Measurements from ENCODE around the gene ST6GAL2.

Gene ST6GAL2

DNA sequence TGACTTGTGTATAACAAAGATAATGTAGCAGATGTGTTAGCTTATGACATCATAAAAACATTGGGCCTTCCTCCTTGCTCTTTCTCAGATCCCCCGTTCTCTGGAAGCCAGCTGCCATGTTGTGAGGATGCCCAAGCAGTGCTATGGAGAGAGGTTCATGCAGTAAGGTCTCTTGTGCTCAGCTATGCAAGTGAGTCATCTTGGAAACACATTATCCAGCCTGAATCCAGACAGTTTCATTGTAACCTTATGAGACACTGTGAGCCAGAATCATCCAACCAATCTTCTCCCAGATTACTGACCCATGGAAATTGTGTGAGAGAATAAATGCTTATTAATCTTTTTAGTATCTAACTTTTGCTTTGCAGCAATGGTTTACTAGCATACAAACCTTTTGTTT lies 60.8 kb downstream of the ST6GAL2 start:
- DNase-seq: no peak

- DNase-seq: peak; percentile 3
Measured at GRCh38 chr2:106816974-106817373, 69.0 kb downstream of the ST6GAL2 start.

- DNase-seq: no peak
Measured at GRCh38 chr2:106812841-106813240, 73.1 kb downstream of the ST6GAL2 start.

- DNase-seq: no peak
Measured at GRCh38 chr2:106812383-106812782, 73.6 kb downstream of the ST6GAL2 start.

DNA sequence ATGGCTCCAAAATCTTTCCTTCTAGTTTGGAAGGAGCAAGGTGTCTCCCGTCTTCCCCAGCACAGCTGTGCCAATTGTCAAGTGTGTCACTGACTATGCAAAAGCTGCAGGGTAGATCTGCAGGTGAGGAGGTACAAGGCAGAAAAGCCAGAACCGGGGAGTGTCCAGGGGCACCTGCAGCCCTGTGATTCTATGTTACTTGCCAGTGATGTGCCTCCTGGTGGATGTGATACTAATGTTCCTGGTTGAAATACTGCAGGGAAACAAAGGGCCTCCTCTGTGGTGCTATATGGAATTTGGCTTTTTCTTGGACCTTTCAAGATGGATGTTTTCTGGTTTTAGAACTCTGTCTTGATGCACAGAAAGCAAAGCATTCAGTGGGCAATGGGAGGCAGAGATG lies 80.3 kb downstream of the ST6GAL2 start:
- DNase-seq: no peak

- no peak for DNase-seq
Measured at GRCh38 chr2:106804161-106804560, 81.8 kb downstream of the ST6GAL2 start.

GRCh38 chr2:106800976-106801655 lies 84.9 kb downstream of the ST6GAL2 start:
- DNase-seq: no peak

DNA sequence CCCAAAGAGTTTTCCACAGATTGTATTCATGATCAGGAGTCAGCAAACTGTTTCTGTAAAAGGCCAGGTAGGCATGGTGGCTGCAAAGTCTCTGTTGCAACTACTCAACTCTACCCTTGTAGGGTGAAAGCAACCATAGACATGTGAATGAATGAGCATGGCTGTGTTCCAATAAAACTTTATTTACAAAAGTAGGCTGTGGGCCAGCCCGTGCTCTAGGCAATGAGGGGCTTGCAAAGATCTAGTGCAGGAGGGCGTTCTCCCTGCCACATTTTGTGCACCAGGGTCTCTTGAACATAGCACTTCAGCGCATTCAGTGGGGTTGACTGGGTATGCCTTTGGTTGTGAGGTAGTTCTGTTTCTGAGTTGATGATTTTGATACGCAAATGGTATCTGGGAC lies 85.8 kb downstream of the ST6GAL2 start:
- no peak for DNase-seq

DNA sequence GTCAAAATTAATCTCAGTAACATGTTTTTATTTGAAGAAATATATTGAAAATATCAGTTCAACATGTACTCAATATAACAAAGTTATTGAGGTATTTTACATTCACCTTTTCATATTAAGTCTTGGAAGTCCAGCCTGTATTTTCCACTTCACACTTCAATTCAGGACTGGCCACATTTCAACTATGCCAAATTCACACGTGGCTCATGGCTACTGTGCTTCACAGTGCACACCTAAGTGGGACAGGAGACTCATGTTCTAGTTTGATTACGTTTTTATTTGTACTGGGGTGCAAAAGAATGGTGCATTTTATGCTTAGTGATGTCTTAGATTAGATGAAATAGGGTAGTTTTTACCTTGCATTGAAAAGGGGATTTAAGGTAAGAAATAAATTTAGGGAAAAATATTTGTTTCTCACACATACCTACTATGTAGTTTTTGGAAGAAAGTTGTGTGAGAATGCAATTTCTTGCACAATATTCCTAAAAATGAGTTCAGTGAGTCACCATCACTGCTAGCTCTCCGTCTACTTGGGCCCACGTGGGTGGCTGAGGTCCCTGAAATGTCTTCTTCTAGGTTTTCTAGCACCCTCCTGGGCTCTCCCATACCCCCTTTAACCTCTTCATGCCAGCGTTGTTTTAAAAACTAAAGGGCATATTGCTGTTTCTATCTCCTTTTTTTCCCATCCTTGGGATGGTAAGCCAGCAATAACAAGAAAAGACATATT lies 87.0 kb downstream of the ST6GAL2 start:
- DNase-seq: no peak

GRCh38 chr2:106797494-106797893 lies 88.5 kb downstream of the ST6GAL2 start:
- DNase-seq: no peak

DNA sequence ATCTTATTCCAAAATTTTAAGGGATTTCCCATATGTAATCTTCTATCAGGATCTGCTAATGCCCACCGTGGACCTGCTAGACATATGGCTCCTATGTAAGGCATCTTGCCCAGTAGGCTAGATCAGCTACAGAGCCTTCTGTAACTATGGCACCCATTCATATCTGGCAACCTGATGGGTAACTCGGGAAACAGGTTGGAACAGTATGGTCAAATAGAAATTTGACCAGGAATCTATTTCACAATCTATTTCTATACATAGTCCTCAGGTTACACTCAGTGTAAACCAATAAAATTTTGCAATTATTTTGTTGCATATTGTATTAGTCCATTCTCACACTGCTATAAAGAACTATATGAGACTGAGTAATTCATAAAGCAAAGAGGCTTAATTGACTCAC lies 93.3 kb downstream of the ST6GAL2 start:
- no peak for DNase-seq

DNA sequence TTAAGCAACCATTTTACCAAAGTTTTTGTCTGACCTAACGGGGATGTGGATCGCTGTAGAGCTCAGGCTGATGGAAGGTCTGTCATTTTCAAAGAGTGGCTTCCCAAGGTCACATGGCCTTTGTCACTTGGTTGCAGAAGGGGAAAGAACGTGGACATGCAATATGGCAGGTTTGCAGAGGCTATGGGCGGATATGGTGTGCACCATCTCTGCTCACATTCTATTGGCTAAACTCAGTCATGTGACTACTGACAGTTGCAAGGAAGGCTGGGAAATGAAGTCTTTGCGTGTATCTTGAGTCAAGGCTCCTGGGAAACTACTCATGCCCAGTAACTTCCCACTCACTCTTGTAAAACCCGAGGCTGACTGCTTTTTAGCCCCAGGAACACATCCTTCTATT lies 96.8 kb downstream of the ST6GAL2 start:
- no peak for DNase-seq

DNA sequence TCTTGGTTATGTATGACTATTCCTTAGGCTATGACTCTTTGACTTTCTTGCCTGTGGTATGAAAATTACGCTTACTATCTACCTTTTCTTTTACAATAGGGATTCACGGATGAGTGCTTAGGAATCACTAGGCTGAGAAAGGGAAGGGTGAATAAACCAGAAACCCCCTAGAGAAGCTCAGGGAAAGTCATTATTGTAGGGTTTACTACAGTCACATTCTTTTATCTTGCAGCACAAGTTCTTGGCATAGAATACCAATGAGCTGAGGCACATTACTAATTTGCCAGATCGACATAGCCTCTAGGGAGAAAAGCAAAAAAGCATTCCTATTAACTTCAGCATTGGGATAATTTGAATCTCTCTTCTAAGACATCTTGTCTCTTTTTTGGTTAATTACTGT lies 103.3 kb downstream of the ST6GAL2 start:
- no peak for DNase-seq

GRCh38 chr2:106781196-106781595 lies 104.8 kb downstream of the ST6GAL2 start:
- no peak for DNase-seq

DNA sequence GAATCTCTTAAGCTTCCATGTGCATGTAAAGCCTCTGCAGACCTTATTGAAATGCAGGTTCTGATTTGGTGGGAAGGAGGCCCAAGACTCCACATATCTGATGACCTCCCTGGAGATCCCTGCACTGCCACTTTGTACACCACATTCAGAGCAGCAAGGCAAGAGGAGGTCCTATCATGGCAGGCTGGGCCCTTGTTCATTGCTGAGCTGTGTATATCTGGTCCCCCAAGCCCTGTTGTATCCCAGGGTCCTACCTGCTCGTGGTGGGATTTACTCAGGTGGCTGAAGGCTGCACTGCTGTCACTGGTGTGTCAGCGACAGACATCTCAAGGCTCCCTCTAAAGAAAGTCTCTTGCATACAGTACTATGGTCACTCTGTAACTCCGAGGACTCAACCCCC lies 114.2 kb downstream of the ST6GAL2 start:
- no peak for DNase-seq

DNA sequence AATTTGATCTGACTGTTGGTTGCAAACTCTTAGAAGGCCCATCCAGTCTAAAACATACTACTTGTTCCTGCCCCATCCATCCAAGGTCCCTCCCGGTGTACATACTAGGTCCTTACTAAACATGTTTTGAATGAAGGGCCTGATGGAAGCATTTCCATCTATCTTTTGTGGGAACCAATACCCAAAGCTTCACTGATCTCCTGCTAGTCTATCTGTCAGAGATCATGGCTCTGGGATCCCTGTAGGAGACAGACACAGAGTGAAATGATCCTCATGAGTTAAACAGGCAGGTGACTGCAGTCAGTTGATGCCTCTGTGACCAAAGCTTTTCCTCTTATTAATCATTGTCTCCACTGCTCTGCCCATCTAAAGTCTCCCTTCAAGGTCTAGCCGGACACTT lies 115.0 kb downstream of the ST6GAL2 start:
- DNase-seq: no peak

DNA sequence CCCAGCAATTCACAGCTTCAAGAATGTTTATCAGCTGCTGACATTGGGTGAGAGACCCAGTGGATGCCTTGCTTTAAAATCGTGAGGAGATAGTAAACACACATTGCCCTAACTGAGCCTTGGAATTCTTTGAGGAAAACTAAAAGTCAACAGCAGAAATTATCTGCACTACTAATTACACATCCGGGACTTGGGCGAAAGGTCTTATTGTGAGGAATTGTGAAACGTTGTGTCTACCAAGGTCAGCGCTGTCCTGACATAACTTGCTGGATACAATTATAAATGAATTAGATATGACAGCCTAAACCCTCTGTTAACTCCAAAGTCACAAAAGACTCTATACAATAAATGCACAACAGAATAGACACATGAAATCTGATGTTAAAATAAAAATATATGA lies 121.4 kb downstream of the ST6GAL2 start:
- DNase-seq: no peak

DNA sequence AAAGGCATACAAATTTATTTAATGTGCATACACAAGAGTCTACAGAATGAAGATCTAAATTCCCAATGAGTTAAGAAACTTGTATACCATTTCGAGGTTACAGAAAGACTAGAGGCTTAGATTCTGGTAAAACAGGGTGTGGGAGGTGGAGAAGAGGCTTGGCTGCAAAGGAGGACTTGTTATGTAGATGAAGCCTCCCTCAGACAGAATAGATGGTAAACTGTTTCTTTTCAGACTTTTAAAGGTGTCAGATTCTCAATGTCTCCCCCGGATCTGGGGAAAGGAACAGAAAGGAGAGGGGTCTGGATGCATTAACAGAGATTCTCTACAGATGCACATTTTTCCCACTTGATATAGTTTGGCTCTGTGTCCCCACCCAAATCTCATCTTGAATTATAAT lies 126.0 kb downstream of the ST6GAL2 start:
- no peak for DNase-seq

- DNase-seq: no peak
Measured at GRCh38 chr2:106758901-106759497, 127.0 kb downstream of the ST6GAL2 start.
